Right kidney (tissue), 1 donor: ENCODE data around the gene RAD54L.
"Not testable (repeated sequence)": the region's sequence is repeated elsewhere in the genome, so short reads cannot be mapped to it uniquely, and the experiment has no call there.

Experiments
- DNase-seq: peaks from one replicate; pipeline ENCODE4 v3.0.0-alpha.2; 2016

RAD54L gene

GRCh38 chr1:46319301-46319700, 71.7 kb downstream of the RAD54L start:
- DNase-seq: not testable (repeated sequence)

GRCh38 chr1:46319960-46320914, 72.7 kb downstream of the RAD54L start:
- peak; percentile 17 for DNase-seq

GRCh38 chr1:46322191-46322590, 74.6 kb downstream of the RAD54L start:
- not testable (repeated sequence) for DNase-seq

- DNase-seq: not testable (repeated sequence)
Measured at GRCh38 chr1:46325285-46326076, 77.9 kb downstream of the RAD54L start.
